Lower leg skin (tissue), 3 donors: Measurements from ENCODE around the gene CD209.

Experiments
- POLR2A ChIP-seq, 2 donors: fragments of 450-650 bp; IDR thresholded peaks; one replicate each; pipeline ENCODE4 v1.6.1; 2016 to 2017; ENCODE audit warnings: antibody characterized with exemption in 2 of 2, mild to moderate bottlenecking in 1 of 2, moderate library complexity in 1 of 2
- TF ChIP-seq, protein P1 (sequence below), 3 donors: fragments of 450-650 bp; IDR thresholded peaks; one replicate each; pipeline ENCODE4 v1.5.1; 2016; ENCODE audit warnings: antibody characterized with exemption in 3 of 3, mild to moderate bottlenecking in 3 of 3, moderate library complexity in 2 of 3

DNA sequence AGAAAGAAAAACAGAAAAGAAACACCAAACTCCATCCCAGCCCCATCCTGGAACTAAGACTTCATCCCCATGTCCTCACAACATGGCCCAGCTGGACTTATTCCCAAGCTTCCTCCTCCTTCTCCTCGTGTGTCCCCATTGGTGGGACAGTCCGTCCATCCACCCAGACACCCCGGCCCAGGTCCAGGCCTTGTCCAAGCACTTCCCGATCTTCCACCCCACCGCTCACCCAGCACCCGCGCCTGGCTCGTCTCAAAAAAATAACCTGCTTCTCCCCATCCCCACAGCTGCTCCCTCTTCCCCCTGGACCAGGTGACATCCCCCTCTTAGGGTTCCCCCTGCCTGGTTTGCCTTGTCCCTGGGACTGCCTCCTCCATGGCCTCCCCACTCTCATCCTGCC is 44.0 kb downstream of the CD209 start:
- no peak for TF ChIP-seq POLR2A (IDR thresholded peaks at IDR 0.05)
- TF ChIP-seq, protein P1, sequence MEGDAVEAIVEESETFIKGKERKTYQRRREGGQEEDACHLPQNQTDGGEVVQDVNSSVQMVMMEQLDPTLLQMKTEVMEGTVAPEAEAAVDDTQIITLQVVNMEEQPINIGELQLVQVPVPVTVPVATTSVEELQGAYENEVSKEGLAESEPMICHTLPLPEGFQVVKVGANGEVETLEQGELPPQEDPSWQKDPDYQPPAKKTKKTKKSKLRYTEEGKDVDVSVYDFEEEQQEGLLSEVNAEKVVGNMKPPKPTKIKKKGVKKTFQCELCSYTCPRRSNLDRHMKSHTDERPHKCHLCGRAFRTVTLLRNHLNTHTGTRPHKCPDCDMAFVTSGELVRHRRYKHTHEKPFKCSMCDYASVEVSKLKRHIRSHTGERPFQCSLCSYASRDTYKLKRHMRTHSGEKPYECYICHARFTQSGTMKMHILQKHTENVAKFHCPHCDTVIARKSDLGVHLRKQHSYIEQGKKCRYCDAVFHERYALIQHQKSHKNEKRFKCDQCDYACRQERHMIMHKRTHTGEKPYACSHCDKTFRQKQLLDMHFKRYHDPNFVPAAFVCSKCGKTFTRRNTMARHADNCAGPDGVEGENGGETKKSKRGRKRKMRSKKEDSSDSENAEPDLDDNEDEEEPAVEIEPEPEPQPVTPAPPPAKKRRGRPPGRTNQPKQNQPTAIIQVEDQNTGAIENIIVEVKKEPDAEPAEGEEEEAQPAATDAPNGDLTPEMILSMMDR (IDR thresholded peaks at IDR 0.05) = no peak
